ENCODE data around the gene ZNF337. TPM values are rescaled to one million over a fixed set of nuclear protein-coding genes. Genes with fewer than 3 reads are reported as not detected.

The ZNF337 gene
- total and polyA plus RNA-seq, 2 donors (not counting 3 experiments of a cell fraction or from before 2014, with no cell fraction given) = 8.5 to 16.7 TPM

DNA sequence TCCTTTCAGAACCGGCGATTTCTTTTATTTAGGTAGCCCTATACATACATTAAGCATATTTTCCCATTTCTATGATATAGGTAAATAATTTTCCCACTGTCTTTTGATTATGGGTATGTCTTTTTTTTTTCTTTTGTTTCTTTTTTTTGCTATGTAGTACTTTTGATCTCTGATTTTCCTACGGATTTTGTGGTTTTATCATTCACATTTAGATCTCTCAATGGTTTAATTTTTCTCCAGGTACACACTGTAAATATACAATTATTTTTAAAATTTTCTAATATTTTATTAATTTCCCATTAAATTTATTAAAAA lies 436 bp upstream of the ZNF337 start:
- DNase-seq (ENCODE audit: low read depth, low spot score) (no peak), FAIRE-seq (no peak)
- Histone ChIP-seq H3K36me3 (ENCODE audit: control insufficient read depth in 2 of 2, extremely low read depth in 1 of 2, insufficient read depth in 2 of 2, low read length in 2 of 2) (no peaks in the 10 kb centered on the region), H3K4me1 (ENCODE audit: control insufficient read depth, extremely low read depth, insufficient read depth, low read length) (peaks cover 5% of the 10 kb centered on the region), H3K4me2 (ENCODE audit: insufficient read depth, low read length) (peak overlapping the region; percentile 85), H2AFZ (ENCODE audit: low read depth, low read length) (peak overlapping the region; percentile 75), H3K4me3 (replicated peaks in 1 of 3; ENCODE audit: insufficient read depth in 1 of 3, low read depth in 1 of 3, low read length in 3 of 3) (peak overlapping the region; percentile 46 to 89 (median 83)), H3K9me3 (replicated peaks; ENCODE audit: control insufficient read depth, insufficient read depth, low read length) (no peaks in the 10 kb centered on the region), H3K27me3 (ENCODE audit: control insufficient read depth in 2 of 2, insufficient read depth in 2 of 2, low read length in 2 of 2) (no peaks in the 10 kb centered on the region), H3K9me1 (replicated peaks; ENCODE audit: control insufficient read depth, extremely low read depth, insufficient read depth, low read length) (no peaks in the 10 kb centered on the region), H4K20me1 (replicated peaks; ENCODE audit: control insufficient read depth, extremely low read depth, insufficient read depth, low read length) (no peaks in the 10 kb centered on the region), H3K27ac (ENCODE audit: insufficient read depth, low read depth, low read length) (no peak overlapping the region), H3K79me2 (ENCODE audit: control insufficient read depth, insufficient read depth, low read length) (peaks cover 20% of the 10 kb centered on the region), H3K9ac (replicated peaks; ENCODE audit: extremely low read depth, insufficient read depth, low read length) (peak overlapping the region; percentile 85)
- POLR2A ChIA-PET = no interaction called here
- no peak for TF ChIP-seq GATA2 (IDR thresholded peaks at IDR 0.05; ENCODE audit: insufficient read depth, insufficient read length, low read depth, low read length)
- TF ChIP-seq JUN (IDR thresholded peaks at IDR 0.05; ENCODE audit: borderline replicate concordance, insufficient read depth, insufficient read length, low read depth) = no peak
- no peak for TF ChIP-seq EZH2 (IDR thresholded peaks at IDR 0.05; ENCODE audit: borderline replicate concordance, low read depth, low read length, severe bottlenecking)
- no peak for TF ChIP-seq POLR2A (IDR thresholded peaks at IDR 0.05; ENCODE audit: low read depth, low read length)
- TF ChIP-seq POLR2AphosphoS5 (IDR thresholded peaks at IDR 0.05; ENCODE audit: insufficient read depth, low read depth, low read length) = no peak
- no peak for TF ChIP-seq MYC (IDR thresholded peaks at IDR 0.05; ENCODE audit: low read depth, low read length)
- TF ChIP-seq, protein P1, sequence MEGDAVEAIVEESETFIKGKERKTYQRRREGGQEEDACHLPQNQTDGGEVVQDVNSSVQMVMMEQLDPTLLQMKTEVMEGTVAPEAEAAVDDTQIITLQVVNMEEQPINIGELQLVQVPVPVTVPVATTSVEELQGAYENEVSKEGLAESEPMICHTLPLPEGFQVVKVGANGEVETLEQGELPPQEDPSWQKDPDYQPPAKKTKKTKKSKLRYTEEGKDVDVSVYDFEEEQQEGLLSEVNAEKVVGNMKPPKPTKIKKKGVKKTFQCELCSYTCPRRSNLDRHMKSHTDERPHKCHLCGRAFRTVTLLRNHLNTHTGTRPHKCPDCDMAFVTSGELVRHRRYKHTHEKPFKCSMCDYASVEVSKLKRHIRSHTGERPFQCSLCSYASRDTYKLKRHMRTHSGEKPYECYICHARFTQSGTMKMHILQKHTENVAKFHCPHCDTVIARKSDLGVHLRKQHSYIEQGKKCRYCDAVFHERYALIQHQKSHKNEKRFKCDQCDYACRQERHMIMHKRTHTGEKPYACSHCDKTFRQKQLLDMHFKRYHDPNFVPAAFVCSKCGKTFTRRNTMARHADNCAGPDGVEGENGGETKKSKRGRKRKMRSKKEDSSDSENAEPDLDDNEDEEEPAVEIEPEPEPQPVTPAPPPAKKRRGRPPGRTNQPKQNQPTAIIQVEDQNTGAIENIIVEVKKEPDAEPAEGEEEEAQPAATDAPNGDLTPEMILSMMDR (IDR thresholded peaks at IDR 0.05; ENCODE audit: extremely low read depth in 1 of 2, insufficient read depth in 1 of 2, low read depth in 1 of 2, low read length in 2 of 2) = no peak
- no peak for TF ChIP-seq FOS (IDR thresholded peaks at IDR 0.05; ENCODE audit: borderline replicate concordance, insufficient read depth, low read length)
- TF ChIP-seq, protein P2, sequence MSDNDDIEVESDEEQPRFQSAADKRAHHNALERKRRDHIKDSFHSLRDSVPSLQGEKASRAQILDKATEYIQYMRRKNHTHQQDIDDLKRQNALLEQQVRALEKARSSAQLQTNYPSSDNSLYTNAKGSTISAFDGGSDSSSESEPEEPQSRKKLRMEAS (IDR thresholded peaks at IDR 0.05; ENCODE audit: insufficient read depth, insufficient read length) = no peak
- intact Hi-C loops (cut with micrococcal nuclease) = loop anchor here (5.0 to 10.0 kb wide), 2 partner anchors 170 to 302 kb away; partner anchors contain the start of gene ABHD12
- CTCF ChIA-PET = no interaction called here
- dilution Hi-C loops (cut with MboI; ENCODE audit: extremely low pct_ligation_motif_present, low sequenced_read_pairs) = no loop called here
- BruUV-seq (replicated peaks) = TSS peak; percentile 32

Data from endothelial cell of umbilical vein (primary cell).